Measurements from ENCODE around the gene KIFC1. TPM values are rescaled to one million over a fixed set of nuclear protein-coding genes. Genes with fewer than 3 reads are reported as not detected.
A peak's percentile ranks its signal among the peaks of the same experiment; 100 is the strongest.

KIFC1 gene
- total RNA-seq, 2 donors from 2014 or later: 4.1 to 14.7 TPM

GRCh38 chr6:33454009-33454946 is 62.7 kb downstream of the KIFC1 start, which contains the start of gene ZBTB9:
ZBTB9 (plus strand) TSS chr6:33454576; CDS start chr6:33455101, 525 bp downstream.
- intact Hi-C loops (cut with DNase I, micrococcal nuclease): loop anchor here in 1 of 2 donors (10.0 kb wide), 1 partner anchor 69 kb away; no protein-coding TSS in a partner anchor
- peak; percentile 97 to 98 for DNase-seq
- peak; percentile 99 for ATAC-seq

- ATAC-seq (no peak), DNase-seq (no peak)
- intact Hi-C loops (cut with DNase I, micrococcal nuclease): loop anchor here in 1 of 2 donors (10.0 kb wide), 1 partner anchor 70 kb away; no protein-coding TSS in a partner anchor
Observed at GRCh38 chr6:33455051-33455450, 63.4 kb downstream of the KIFC1 start.

GRCh38 chr6:33456156-33456555 is 64.5 kb downstream of the KIFC1 start:
- intact Hi-C loops (cut with DNase I, micrococcal nuclease): loop anchor here in 1 of 2 donors (10.0 kb wide), 1 partner anchor 71 kb away; no protein-coding TSS in a partner anchor
- ATAC-seq (no peak), DNase-seq (no peak)

GRCh38 chr6:33458676-33459075 is 67.1 kb downstream of the KIFC1 start:
- no peak for ATAC-seq
- intact Hi-C loops (cut with DNase I, micrococcal nuclease): loop anchor here in 1 of 2 donors (10.0 kb wide), 1 partner anchor 74 kb away; no protein-coding TSS in a partner anchor
- no peak for DNase-seq

GRCh38 chr6:33459226-33459625 is 67.6 kb downstream of the KIFC1 start:
- intact Hi-C loops (cut with DNase I, micrococcal nuclease): loop anchor here in 1 of 2 donors (10.0 kb wide), 1 partner anchor 74 kb away; no protein-coding TSS in a partner anchor
- DNase-seq: no peak
- no peak for ATAC-seq

Small RNA genes lying within 50 kb of the gene (microRNA-seq; reads per million reads assigned to microRNA genes)
- gene MIR5004: 0 reads per million in 2 donors

Other genes with a start within 250 kb of the KIFC1 start
- gene COL11A2, start 199.4 kb upstream of the KIFC1 start, total RNA-seq: under 1 TPM; 0.45 to 0.55 TPM
- 10 to 100 TPM; 34.4 to 37.0 TPM for gene RXRB, start 191.2 kb upstream of the KIFC1 start, total RNA-seq
- 100 to 1,000 TPM; 128 to 203 TPM for gene SLC39A7, start 191.0 kb upstream of the KIFC1 start, total RNA-seq
- 10 to 100 TPM; 22.4 to 23.7 TPM for gene HSD17B8, start 187.2 kb upstream of the KIFC1 start, total RNA-seq
- 10 to 100 TPM; 27.4 to 29.7 TPM for gene RING1, start 183.3 kb upstream of the KIFC1 start, total RNA-seq
- 10 to 100 TPM; 60.2 to 68.4 TPM for gene VPS52, start 119.9 kb upstream of the KIFC1 start, total RNA-seq
- gene RPS18, start 119.7 kb upstream of the KIFC1 start, total RNA-seq: 1,000 to 10,000 TPM; 1,882 to 2,045 TPM
- 10 to 100 TPM; 34.8 to 40.3 TPM for gene B3GALT4, start 114.7 kb upstream of the KIFC1 start, total RNA-seq
- gene WDR46, start 102.6 kb upstream of the KIFC1 start, total RNA-seq: 10 to 100 TPM; 27.7 to 29.3 TPM
- 10 to 100 TPM; 36.8 to 45.7 TPM for gene PFDN6, start 102.2 kb upstream of the KIFC1 start, total RNA-seq
- gene RGL2, start 92.9 kb upstream of the KIFC1 start, total RNA-seq: 10 to 100 TPM; 21.5 to 35.0 TPM
- gene TAPBP, start 77.7 kb upstream of the KIFC1 start, total RNA-seq: 100 to 1,000 TPM; 229 to 283 TPM
- 10 to 100 TPM; 19.9 to 21.3 TPM for gene ZBTB22, start 74.1 kb upstream of the KIFC1 start, total RNA-seq
- gene DAXX, start 68.9 kb upstream of the KIFC1 start, total RNA-seq: 10 to 100 TPM; 33.5 to 35.3 TPM
- gene PHF1, start 19.2 kb downstream of the KIFC1 start, total RNA-seq: 10 to 100 TPM; 28.3 to 41.2 TPM
- gene CUTA, start 26.3 kb downstream of the KIFC1 start, total RNA-seq: 100 to 1,000 TPM; 162 to 169 TPM
- 1 to 10 TPM; 6.8 to 9.1 TPM for gene SYNGAP1, start 28.2 kb downstream of the KIFC1 start, total RNA-seq
- gene ZBTB9, start 62.8 kb downstream of the KIFC1 start, total RNA-seq: 1 to 10 TPM; 3.9 to 7.9 TPM
- 10 to 100 TPM; 85.6 to 93.5 TPM for gene BAK1, start 188.5 kb downstream of the KIFC1 start, total RNA-seq
- gene ITPR3, start 229.5 kb downstream of the KIFC1 start, total RNA-seq: 100 to 1,000 TPM; 106 to 108 TPM